ENCODE results near the gene DDX1. TPM values are rescaled to one million over a fixed set of nuclear protein-coding genes. Genes with fewer than 3 reads are reported as not detected.

DDX1 gene
- total and polyA plus RNA-seq, 9 donors, result 36.5 to 80.1 (median 67.4) TPM

DNA sequence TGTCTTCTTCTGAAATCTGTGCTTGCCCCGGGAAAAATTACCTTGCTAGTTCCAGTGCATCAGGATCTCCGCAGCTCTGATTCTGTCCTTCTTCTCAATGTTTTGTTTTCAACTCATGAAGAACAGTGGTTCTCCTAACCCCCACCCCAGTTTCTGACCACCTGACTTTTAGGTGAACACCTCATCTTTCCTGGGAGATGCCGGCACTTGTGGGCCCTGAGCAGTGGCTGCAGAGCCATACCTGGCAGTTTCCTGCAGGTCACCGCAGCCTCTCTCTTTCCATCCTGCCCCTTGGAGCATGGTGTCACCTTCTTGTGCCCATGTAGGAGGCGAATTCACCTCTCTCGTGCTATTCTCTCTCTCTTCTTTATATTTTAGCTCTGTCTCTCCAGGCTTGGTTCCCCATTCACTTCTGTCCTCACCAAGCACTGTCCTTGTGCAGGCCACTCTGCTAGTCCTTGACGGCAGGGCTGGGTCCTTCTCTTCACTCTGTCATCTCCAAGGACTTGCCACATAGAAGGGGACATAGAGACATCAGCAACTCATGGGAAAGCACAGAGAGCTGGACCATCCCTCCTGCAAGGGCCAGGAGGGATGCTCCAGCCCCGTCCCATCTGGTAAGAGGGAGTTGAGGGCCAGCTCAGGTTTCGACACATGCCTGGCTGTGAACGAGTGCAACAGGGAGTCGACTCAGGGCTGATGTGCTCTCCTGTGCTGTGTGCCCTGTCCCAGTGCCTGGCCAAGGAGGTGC, 59.1 kb downstream of the DDX1 start:
- intact Hi-C loops (cut with DNase I), result loop anchor here in 1 of 4 donors (10.0 kb wide), 1 partner anchor 624 kb away; no protein-coding TSS in a partner anchor
- H3K4me1 ChIP-seq (ENCODE audit: insufficient read depth), result no peaks in the 10 kb centered on the region
- H3K27me3 ChIP-seq, result no peaks in the 10 kb centered on the region
- H3K4me3 ChIP-seq, result no peak overlapping the region
- H3K9me3 ChIP-seq, result no peaks in the 10 kb centered on the region
- DNase-seq, result no peak
- H3K36me3 ChIP-seq, result no peaks in the 10 kb centered on the region
- TF ChIP-seq EP300 (IDR thresholded peaks at IDR 0.05) (no peak), POLR2A (IDR thresholded peaks at IDR 0.05) (no peak)
- TF ChIP-seq, protein P1, sequence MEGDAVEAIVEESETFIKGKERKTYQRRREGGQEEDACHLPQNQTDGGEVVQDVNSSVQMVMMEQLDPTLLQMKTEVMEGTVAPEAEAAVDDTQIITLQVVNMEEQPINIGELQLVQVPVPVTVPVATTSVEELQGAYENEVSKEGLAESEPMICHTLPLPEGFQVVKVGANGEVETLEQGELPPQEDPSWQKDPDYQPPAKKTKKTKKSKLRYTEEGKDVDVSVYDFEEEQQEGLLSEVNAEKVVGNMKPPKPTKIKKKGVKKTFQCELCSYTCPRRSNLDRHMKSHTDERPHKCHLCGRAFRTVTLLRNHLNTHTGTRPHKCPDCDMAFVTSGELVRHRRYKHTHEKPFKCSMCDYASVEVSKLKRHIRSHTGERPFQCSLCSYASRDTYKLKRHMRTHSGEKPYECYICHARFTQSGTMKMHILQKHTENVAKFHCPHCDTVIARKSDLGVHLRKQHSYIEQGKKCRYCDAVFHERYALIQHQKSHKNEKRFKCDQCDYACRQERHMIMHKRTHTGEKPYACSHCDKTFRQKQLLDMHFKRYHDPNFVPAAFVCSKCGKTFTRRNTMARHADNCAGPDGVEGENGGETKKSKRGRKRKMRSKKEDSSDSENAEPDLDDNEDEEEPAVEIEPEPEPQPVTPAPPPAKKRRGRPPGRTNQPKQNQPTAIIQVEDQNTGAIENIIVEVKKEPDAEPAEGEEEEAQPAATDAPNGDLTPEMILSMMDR (IDR thresholded peaks at IDR 0.05), result no peak
- 86 to 90% (median 90%) methylated on average over 11 of the region's 11 CpGs for WGBS, 3 donors
- no peak overlapping the region for H3K27ac ChIP-seq

DNA sequence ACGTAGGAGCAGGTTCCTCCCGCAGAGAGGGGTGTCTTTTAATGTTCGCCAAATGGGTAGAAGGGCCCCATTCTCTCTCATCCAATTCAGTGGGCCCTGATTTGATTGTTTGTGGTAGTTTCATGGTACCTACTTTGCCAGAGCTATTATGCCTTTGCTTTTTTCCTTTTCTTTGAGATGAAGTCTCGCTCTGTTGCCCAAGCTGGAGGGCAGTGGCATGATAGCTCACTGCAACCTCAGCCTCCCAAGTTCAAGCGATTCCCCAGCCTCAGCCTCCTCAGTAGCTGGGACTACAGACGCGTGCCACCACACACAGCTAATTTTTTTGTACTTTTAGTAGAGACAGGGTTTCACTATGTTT, 59.7 kb downstream of the DDX1 start:
- TF ChIP-seq POLR2A (IDR thresholded peaks at IDR 0.05) (no peak), EP300 (IDR thresholded peaks at IDR 0.05) (no peak)
- TF ChIP-seq, protein P1 (IDR thresholded peaks at IDR 0.05), result no peak
- Histone ChIP-seq H3K27ac (no peak overlapping the region), H3K27me3 (no peaks in the 10 kb centered on the region), H3K36me3 (no peaks in the 10 kb centered on the region), H3K4me3 (no peak overlapping the region), H3K9me3 (no peaks in the 10 kb centered on the region), H3K4me1 (ENCODE audit: insufficient read depth) (no peaks in the 10 kb centered on the region)
- DNase-seq, result no peak
- WGBS, 3 donors, result 96 to 97% (median 97%) methylated on average over 7 of the region's 7 CpGs
- intact Hi-C loops (cut with DNase I), result loop anchor here in 1 of 4 donors (10.0 kb wide), 1 partner anchor 623 kb away; no protein-coding TSS in a partner anchor

DNA sequence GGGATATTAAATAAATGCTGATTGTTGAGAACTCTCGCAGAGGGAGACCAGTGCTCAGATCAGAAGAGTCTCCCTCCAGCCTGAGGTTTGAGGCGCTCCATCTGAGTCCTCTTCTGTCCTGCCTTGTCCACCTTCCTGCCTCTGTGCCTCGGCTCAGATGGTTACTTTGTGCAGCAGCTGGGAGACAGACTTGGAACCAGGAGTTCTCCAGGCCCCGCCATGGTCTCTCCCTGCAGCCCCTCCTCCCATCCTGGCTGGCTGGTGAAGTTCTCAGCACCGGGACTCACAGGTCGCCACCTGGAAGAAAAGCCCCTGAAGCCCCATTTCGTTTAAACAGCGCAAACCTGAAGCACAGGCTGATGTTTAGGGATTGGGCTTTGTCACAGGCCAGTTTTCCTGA, 60.6 kb downstream of the DDX1 start:
- WGBS, 3 donors, result 83 to 93% (median 85%) methylated on average over 8 of the region's 8 CpGs
- TF ChIP-seq EP300 (IDR thresholded peaks at IDR 0.05) (no peak), POLR2A (IDR thresholded peaks at IDR 0.05) (no peak)
- TF ChIP-seq, protein P1 (IDR thresholded peaks at IDR 0.05), result no peak
- no peaks in the 10 kb centered on the region for H3K36me3 ChIP-seq
- no peak overlapping the region for H3K4me3 ChIP-seq
- no peak for DNase-seq
- no peaks in the 10 kb centered on the region for H3K9me3 ChIP-seq
- intact Hi-C loops (cut with DNase I), result loop anchor here in 1 of 4 donors (10.0 kb wide), 1 partner anchor 623 kb away; no protein-coding TSS in a partner anchor
- H3K4me1 ChIP-seq (ENCODE audit: insufficient read depth), result no peaks in the 10 kb centered on the region
- H3K27me3 ChIP-seq, result no peaks in the 10 kb centered on the region
- H3K27ac ChIP-seq, result no peak overlapping the region

DNA sequence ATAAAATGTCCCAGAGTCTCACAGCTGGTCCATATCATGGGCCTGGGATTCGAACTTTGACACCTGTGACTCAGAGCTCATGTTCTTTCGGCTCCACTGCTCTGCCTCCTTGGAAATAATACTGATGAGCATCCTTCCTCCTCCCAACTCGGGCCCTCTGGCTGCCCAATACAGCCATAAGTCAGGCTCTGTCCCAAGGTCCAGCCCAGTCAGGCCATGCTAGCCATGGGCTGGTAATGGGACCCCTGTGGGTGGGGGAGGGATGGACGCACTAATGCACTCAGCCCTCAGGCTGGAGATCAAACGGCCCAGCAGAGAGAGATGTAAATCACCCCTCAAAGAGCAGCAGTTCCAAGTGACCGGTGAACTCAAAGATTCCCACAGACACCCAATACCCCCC, 61.1 kb downstream of the DDX1 start:
- intact Hi-C loops (cut with DNase I), result loop anchor here in 1 of 4 donors (10.0 kb wide), 1 partner anchor 622 kb away; no protein-coding TSS in a partner anchor
- TF ChIP-seq, protein P1 (IDR thresholded peaks at IDR 0.05), result no peak
- TF ChIP-seq EP300 (IDR thresholded peaks at IDR 0.05) (no peak), POLR2A (IDR thresholded peaks at IDR 0.05) (no peak)
- Histone ChIP-seq H3K9me3 (no peaks in the 10 kb centered on the region), H3K27me3 (no peaks in the 10 kb centered on the region), H3K27ac (no peak overlapping the region), H3K36me3 (no peaks in the 10 kb centered on the region), H3K4me3 (no peak overlapping the region), H3K4me1 (ENCODE audit: insufficient read depth) (no peaks in the 10 kb centered on the region)
- WGBS, 3 donors, result 47 to 58% (median 55%) methylated on average over 5 to 6 of the region's 6 CpGs
- DNase-seq, result no peak

All from ovary (tissue), 9 donors.